GM19468 (cell line): ENCODE results near the gene OS9.
"Not testable (repeated sequence)": the region's sequence is repeated elsewhere in the genome, so short reads cannot be mapped to it uniquely, and the experiment has no call there.

Source experiments
- ATAC-seq: cut with Tn5 transposase; IDR thresholded peaks from one replicate; pipeline ENCODE4 v1.9.1; 2021; ENCODE audit warnings: mild to moderate bottlenecking, moderate library complexity, moderate number of reproducible peaks; ENCODE audit not compliant: unreplicated experiment; ENCODE audit errors: extremely low read depth

OS9 gene

GRCh38 chr12:57693317-57693658 is 644 bp upstream of the OS9 start:
- ATAC-seq: no peak

GRCh38 chr12:57694459-57695019 is 607 bp downstream of the OS9 start:
- no peak for ATAC-seq

GRCh38 chr12:57695770-57696432 is 2.0 kb downstream of the OS9 start:
- no peak for ATAC-seq

GRCh38 chr12:57697076-57697475 is 3.1 kb downstream of the OS9 start:
- ATAC-seq: no peak

- ATAC-seq: no peak
Observed at GRCh38 chr12:57698414-57698813, 4.5 kb downstream of the OS9 start.

- no peak for ATAC-seq
Observed at GRCh38 chr12:57700317-57700716, 6.4 kb downstream of the OS9 start.

GRCh38 chr12:57707250-57707649 is 13.3 kb downstream of the OS9 start:
- no peak for ATAC-seq

- no peak for ATAC-seq
Observed at GRCh38 chr12:57708296-57708695, 14.4 kb downstream of the OS9 start.

- ATAC-seq: no peak
Observed at GRCh38 chr12:57712701-57713100, 18.8 kb downstream of the OS9 start.

GRCh38 chr12:57713209-57713608 is 19.3 kb downstream of the OS9 start:
- ATAC-seq: no peak

GRCh38 chr12:57715036-57715748 is 21.3 kb downstream of the OS9 start:
- not testable (repeated sequence) for ATAC-seq

- ATAC-seq: no peak
Observed at GRCh38 chr12:57715786-57716185, 21.9 kb downstream of the OS9 start.

GRCh38 chr12:57716305-57716704 is 22.4 kb downstream of the OS9 start:
- ATAC-seq: no peak

- no peak for ATAC-seq
Observed at GRCh38 chr12:57717131-57717530, 23.2 kb downstream of the OS9 start.

- ATAC-seq: no peak
Observed at GRCh38 chr12:57717846-57718640, 24.1 kb downstream of the OS9 start.

GRCh38 chr12:57718641-57719528 is 25.0 kb downstream of the OS9 start:
- no peak for ATAC-seq

GRCh38 chr12:57719777-57720605 is 26.1 kb downstream of the OS9 start:
- ATAC-seq: no peak

- ATAC-seq: no peak
Observed at GRCh38 chr12:57720606-57721595, 27.0 kb downstream of the OS9 start.
